T-helper 1 cell treated with Interleukin-12 subunit alpha and Interleukin-12 subunit beta and Interleukin-4 antibody, amounts not matched to agents 30 ng/mL and 1 ng/mL, for 36 hours (primary cell): ENCODE measurements around the gene PRR5L. TPM values are rescaled to one million over a fixed set of nuclear protein-coding genes. Genes with fewer than 3 reads are reported as not detected.

Source experiments
- intact Hi-C: fragments of 100-400 bp; cut with micrococcal nuclease; formaldehyde crosslinking; loops from one replicate; pipeline ENCODE4 v1.15.1; 2024
- total RNA-seq: library from RNA; stranded (reverse); gene quantifications from 2 replicates; pipeline ENCODE4 v1.2.3, GENCODE V29; 2022

PRR5L gene
- total RNA-seq, 1 donor from 2014 or later: 57.7 TPM

GRCh38 chr11:36398231-36398953 is 102.3 kb downstream of the PRR5L start:
- intact Hi-C loops: loop anchor here (10.0 kb wide), 1 partner anchor 1484 kb away; the partner anchor contains the start of genes APIP and PDHX

- intact Hi-C loops: loop anchor here (10.0 kb wide), 1 partner anchor 1484 kb away; the partner anchor contains the start of genes APIP and PDHX
These were observed 103.1 kb downstream of the PRR5L start for GRCh38 chr11:36399236-36399635.

GRCh38 chr11:36399745-36400144 is 103.7 kb downstream of the PRR5L start:
- intact Hi-C loops: loop anchor here (1.0 to 10.0 kb wide), 2 partner anchors 10 to 1485 kb away; partner anchors contain the start of genes APIP and PDHX

GRCh38 chr11:36400766-36401455 is 104.8 kb downstream of the PRR5L start:
- intact Hi-C loops: loop anchor here (1.0 kb wide), 1 partner anchor 8 kb away; no protein-coding TSS in a partner anchor

GRCh38 chr11:36402568-36403170 is 106.6 kb downstream of the PRR5L start:
- intact Hi-C loops: no loop called here

- intact Hi-C loops: no loop called here
These were observed 107.6 kb downstream of the PRR5L start for GRCh38 chr11:36403661-36404060.

GRCh38 chr11:36404831-36405230 is 108.7 kb downstream of the PRR5L start:
- intact Hi-C loops: loop anchor here (5.0 kb wide), 1 partner anchor 37 kb away; no protein-coding TSS in a partner anchor

- intact Hi-C loops: loop anchor here (5.0 kb wide), 1 partner anchor 37 kb away; no protein-coding TSS in a partner anchor
These were observed 109.7 kb downstream of the PRR5L start for GRCh38 chr11:36405585-36406367.

GRCh38 chr11:36407356-36407755 is 111.3 kb downstream of the PRR5L start:
- intact Hi-C loops: loop anchor here (5.0 kb wide), 1 partner anchor 35 kb away; no protein-coding TSS in a partner anchor

GRCh38 chr11:36408498-36409136 is 112.5 kb downstream of the PRR5L start:
- intact Hi-C loops: loop anchor here (1.0 to 5.0 kb wide), 6 partner anchors 8 to 54 kb away; no protein-coding TSS in a partner anchor

- intact Hi-C loops: loop anchor here (1.0 to 5.0 kb wide), 6 partner anchors 9 to 55 kb away; no protein-coding TSS in a partner anchor
These were observed 113.2 kb downstream of the PRR5L start for GRCh38 chr11:36409152-36409816.

GRCh38 chr11:36411202-36411640 is 115.1 kb downstream of the PRR5L start:
- intact Hi-C loops: loop anchor here (1.0 kb wide), 1 partner anchor 10 kb away; no protein-coding TSS in a partner anchor

GRCh38 chr11:36412781-36413383 is 116.8 kb downstream of the PRR5L start:
- intact Hi-C loops: no loop called here

- intact Hi-C loops: no loop called here
These were observed 121.1 kb downstream of the PRR5L start for GRCh38 chr11:36417154-36417553.

GRCh38 chr11:36419791-36420424 is 123.8 kb downstream of the PRR5L start:
- intact Hi-C loops: loop anchor here (2.0 kb wide), 1 partner anchor 43 kb away; no protein-coding TSS in a partner anchor

- intact Hi-C loops: loop anchor here (1.0 to 2.0 kb wide), 3 partner anchors 10 to 68 kb away; no protein-coding TSS in a partner anchor
These were observed 125.6 kb downstream of the PRR5L start for GRCh38 chr11:36421546-36422155.

GRCh38 chr11:36425561-36426081 is 129.5 kb downstream of the PRR5L start:
- intact Hi-C loops: no loop called here
